HG02938 (cell line): Measurements from ENCODE around the gene APBB2.

Experiments used
- ATAC-seq: cut with Tn5 transposase; IDR thresholded peaks from one replicate; pipeline ENCODE4 v1.9.1; 2021; ENCODE audit warnings: mild to moderate bottlenecking, moderate library complexity; ENCODE audit not compliant: unreplicated experiment

APBB2 gene

DNA sequence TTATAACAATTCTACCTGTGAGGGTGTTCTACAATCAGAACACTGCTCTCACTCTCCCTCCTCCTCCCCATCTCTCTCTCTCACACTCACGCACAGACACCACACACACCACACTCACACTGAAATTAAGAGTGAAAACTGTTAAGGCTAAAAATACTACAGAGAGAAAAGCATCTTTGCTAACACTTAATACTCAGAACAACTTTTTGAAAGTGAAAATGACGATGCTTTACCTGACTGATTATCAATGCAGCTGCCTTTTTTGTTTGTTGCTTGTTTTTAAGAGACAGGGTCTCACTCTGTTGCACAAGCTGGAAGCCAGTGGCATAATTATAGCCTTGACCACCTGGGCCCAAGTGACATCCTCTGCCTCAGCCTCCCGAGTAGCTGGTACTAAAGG lies 222.4 kb downstream of the APBB2 start:
- peak; percentile 51 for ATAC-seq

- ATAC-seq = no peak
Measured at GRCh38 chr4:40990899-40991265, 223.5 kb downstream of the APBB2 start.

GRCh38 chr4:40990236-40990898 lies 224.0 kb downstream of the APBB2 start:
- no peak for ATAC-seq

DNA sequence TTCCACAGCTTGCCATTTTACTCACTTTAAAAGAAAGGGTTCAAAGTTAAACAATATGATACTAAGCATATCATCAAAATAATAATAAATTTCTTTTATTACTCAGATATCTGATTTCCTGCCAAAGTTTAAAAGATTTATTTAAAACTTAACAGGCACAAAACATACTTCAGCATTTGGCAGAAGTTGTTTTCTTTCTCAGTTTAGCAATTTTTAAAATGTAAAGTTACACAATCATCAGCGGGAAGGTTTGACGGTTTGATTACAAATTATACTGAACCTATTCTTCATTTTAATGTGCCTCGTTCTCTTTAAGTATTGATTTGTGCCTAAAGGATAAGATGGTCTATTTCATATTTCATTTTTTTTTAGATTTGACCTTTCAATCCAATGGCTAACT lies 227.2 kb downstream of the APBB2 start:
- no peak for ATAC-seq

GRCh38 chr4:40986375-40986774 lies 228.0 kb downstream of the APBB2 start:
- ATAC-seq = no peak

DNA sequence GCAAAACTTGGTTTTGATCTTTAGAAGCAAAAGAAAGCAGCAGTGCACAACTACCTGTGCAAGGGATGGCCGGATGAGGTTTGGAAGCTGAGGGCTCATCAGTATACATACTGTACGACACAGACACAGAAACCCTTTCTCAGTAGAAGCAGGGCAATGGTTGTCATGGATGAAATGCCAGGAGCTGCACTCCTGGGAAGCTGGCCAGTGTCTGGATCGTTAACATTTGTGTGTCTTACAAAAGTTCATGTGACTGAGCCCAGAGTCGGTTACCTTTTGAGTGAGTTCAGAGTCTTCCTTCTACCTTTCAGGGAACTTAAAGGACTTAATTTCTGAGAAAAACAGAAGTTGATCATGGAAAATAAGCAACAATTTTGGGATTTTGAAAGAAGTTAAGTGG lies 230.3 kb downstream of the APBB2 start:
- no peak for ATAC-seq

DNA sequence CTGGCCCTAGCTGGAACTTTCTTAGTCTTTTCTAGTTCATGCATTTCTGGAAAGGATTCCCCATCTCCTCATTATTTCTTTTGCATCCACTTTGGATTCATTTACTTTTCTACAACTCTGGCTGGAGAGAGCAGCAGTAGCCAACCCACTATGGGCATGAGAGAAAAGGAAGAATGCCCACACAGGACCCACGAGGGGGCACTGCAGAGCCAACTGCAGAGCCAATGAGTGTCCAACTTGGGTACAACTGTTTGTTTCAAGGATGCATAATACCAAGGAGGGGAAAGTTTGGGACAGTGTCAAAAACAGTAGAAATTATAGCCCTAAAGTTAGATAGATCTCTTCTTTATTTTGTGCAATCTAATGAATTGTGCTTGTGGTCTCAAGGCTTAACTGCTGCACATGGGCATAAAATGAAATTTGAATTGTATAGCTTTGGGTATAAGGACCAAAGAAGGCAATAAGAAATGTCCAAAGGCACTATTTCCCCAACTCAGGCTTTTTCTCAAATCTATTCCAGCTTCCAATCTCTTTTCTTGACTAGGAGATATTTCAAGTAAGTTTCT lies 233.9 kb downstream of the APBB2 start:
- no peak for ATAC-seq

DNA sequence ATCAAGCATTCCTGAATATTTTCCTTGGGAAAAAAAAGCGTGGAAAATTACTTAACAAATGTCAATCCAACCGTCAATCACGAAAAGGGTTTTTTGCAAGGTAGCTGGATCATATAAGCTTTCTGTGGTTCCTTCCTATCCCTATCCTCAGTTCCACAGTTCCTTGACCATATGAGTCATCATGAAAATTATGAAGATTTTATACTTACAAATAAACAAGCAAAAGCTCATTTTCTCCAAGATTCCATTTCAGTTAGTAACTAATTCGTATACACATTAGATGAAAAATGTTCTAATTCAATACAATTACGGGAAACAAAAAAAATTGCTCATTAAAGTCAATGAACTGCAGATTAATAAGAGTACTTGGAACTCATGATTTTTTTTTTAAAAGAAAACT lies 235.8 kb downstream of the APBB2 start:
- no peak for ATAC-seq

- ATAC-seq = no peak
Measured at GRCh38 chr4:40976343-40976742, 238.0 kb downstream of the APBB2 start.

GRCh38 chr4:40972722-40973121 lies 241.6 kb downstream of the APBB2 start:
- no peak for ATAC-seq

- no peak for ATAC-seq
Measured at GRCh38 chr4:40971338-40971737, 243.0 kb downstream of the APBB2 start.

DNA sequence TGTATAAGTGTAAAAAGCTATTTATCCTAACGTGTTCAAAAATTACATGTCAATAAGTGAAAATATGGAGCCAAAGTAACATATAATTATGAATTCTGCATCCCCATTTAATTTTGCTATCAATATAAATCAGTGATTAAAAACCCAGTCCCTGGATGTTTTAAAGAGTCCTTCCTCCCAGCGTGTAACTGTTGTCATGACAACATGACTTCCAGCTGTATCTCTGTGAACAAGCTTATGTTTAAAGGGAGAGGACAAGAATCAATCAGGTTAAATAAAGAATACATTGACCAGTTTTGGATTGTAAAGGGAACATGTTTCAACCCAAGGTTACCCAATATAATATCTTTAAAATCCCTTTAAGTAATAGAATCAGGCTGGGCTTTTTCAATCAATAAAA lies 244.8 kb downstream of the APBB2 start:
- ATAC-seq = no peak

DNA sequence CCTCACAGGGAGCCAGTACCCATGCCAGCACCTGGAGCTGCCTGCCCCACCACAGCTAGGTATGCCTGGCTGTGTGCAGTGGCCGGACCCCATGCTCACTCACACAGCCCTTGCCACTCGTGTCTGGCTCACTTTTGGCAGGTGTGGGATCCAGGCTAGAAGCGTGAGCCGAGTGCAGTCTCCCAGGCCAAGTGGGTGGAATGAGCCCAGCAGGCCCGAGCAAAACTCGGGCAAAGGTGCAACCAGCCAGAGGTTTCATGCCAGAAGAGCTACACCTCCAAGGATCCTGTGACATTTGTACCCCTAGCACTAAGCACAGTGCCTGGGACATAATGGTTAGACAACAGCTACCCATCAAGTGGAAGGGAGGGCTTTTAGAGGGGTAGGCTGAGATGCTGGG lies 246.8 kb downstream of the APBB2 start:
- no peak for ATAC-seq

- no peak for ATAC-seq
Measured at GRCh38 chr4:40966091-40966490, 248.3 kb downstream of the APBB2 start.

GRCh38 chr4:40963897-40964478 lies 250.4 kb downstream of the APBB2 start:
- ATAC-seq = no peak

DNA sequence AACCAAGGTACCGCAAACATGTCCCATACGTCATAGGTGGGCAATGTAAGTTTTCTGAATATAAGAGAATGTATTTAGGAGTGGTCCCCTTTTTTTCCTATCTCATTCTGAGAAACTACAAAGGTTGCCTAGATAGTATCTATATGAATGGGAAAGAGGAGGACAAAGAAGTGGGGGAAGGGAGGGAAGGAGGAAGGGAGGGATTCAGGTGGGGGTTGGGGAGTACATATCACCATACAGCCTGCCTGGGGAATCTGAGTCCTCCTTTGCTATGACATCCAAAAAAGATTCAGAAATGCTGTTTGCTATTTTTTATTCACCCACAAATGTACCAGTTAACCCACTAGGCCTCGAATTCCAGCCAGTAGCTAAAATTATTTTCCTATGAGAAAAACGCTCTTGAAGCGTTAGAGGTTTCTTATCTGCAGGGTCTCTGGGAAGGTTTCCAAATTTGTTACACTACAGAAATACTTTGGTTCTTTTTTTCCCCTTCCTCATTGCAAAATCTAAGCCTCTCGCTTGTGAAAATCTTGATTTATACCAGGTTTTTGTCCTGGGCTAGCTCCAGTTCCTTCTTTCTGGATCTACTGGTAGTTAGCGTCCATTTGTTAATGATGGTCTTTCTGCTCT lies 251.7 kb downstream of the APBB2 start:
- ATAC-seq = no peak

DNA sequence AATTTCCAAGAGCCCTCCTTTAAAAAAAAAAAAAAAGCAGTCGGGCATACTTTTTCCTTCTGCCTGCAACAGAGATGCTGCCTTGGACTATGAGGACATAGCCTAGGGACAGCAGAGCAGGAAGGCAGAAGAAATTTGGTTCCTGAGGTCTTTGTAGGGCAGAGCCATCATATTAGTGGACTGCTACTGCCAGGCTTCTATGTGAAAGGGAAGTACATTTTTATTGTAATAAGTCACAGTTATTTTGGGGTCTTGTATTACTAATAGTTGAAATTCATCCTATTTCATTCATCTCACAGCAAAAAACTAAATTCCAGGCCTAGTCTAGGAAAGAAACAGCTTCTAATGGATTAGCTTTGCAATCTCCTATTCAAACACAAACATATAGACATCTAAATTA lies 253.4 kb downstream of the APBB2 start:
- ATAC-seq = no peak

- no peak for ATAC-seq
Measured at GRCh38 chr4:40957281-40957680, 257.1 kb downstream of the APBB2 start.

DNA sequence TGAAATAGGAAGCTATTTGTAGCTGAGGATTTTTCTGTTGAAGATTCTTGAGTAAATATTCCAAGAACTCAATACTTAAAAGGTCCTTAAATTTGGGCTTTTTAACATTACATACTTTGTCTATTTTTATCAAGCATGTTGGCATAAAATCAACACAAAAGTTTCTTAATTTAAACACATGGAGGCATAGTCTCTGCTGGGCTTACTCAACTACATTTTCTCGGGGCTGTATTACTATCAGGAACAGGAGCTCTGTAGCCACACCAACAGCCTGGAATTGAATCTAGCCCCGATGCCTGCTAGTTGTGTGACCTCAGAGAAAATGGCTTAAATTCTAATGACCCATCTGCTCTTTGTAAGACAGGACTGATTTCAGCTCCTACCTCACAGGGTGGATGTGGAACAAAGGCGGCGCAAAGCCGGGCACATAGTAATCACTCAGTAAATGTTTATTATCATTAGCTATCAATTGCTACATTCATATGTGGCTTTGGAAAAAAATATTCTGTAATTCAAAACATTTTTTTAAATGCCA lies 257.6 kb downstream of the APBB2 start:
- ATAC-seq = no peak

DNA sequence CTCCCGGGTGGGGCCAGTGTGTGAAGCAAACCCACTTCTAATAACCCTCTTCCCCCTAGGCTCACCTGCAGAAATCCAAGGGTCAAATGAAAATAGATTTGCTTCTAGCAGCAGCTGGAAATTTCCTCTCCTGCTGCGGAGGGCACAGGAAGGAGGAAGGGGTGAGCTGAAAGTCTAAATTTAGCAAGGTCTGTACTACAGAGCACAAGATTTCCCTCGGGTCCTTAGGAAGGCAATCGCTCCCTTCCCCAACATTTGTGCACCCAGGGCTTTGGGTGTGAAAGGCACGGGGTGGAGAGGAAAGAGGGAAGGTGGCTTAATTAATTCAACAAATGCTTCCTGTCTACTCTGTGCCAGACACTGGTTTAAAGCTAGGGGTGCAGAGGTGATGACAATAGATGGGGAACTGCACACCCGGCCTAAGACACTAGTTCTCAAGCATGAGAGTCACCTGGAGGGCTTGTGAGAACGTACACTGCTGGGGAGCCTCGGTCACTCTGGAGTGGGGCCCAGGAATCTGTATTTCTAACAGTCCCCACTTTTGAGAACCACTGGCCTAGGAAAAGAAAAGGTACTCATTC lies 260.2 kb downstream of the APBB2 start:
- no peak for ATAC-seq

DNA sequence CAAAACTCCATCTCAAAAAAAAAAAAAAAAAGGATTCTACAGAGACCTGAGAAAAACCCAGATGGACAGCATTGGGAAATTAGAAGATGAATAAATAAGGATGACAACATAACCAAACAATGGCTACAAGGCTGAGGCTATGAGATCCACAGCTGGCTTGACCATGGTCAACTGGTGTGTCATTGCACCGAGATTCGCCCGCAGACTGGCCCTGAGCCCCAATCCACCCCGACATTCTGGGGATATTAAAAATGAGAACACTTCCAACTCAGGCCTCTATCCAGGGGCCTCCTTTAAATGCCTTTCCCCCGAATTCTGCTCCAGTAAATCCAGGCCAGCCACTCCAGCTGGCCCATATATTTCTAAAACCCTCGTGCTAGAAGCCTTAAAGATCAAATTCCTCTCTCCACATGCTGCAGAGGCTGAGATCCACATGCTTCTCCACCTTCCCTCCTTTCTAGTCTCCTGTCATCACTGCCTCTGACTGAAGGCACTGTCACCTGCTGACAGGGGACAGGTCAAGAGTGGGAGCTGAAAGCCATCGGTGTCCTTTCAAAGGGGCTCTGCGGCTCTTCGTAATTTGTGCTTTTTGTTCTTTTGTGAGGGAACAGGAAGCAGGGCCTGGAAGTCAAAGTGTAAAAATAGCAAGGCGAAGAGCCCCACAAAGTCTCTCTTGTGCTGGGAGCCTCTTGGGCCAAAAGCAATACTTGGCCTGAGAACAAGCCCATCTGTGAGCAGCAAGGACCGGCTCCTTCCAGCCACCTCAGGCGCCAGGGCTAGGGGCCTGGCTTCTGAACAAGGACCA lies 260.9 kb downstream of the APBB2 start:
- ATAC-seq = no peak
